ENCODE results near the gene CFAP20DC. TPM values are rescaled to one million over a fixed set of nuclear protein-coding genes. Genes with fewer than 3 reads are reported as not detected.
"Not testable (repeated sequence)": the region's sequence is repeated elsewhere in the genome, so short reads cannot be mapped to it uniquely, and the experiment has no call there.

The CFAP20DC gene
- total RNA-seq, 1 donor from 2014 or later = 2.0 TPM

- FAIRE-seq (no peak), DNase-seq (ENCODE audit: low spot score in 2 of 2) (no peak)
Observed at GRCh38 chr3:58824777-58825176, 225.0 kb downstream of the CFAP20DC start.

- FAIRE-seq = no peak
- DNase-seq (ENCODE audit: low spot score in 2 of 2) = peak in 1 of 2 donors; percentile 12
Observed at GRCh38 chr3:58824285-58824684, 225.5 kb downstream of the CFAP20DC start.

DNA sequence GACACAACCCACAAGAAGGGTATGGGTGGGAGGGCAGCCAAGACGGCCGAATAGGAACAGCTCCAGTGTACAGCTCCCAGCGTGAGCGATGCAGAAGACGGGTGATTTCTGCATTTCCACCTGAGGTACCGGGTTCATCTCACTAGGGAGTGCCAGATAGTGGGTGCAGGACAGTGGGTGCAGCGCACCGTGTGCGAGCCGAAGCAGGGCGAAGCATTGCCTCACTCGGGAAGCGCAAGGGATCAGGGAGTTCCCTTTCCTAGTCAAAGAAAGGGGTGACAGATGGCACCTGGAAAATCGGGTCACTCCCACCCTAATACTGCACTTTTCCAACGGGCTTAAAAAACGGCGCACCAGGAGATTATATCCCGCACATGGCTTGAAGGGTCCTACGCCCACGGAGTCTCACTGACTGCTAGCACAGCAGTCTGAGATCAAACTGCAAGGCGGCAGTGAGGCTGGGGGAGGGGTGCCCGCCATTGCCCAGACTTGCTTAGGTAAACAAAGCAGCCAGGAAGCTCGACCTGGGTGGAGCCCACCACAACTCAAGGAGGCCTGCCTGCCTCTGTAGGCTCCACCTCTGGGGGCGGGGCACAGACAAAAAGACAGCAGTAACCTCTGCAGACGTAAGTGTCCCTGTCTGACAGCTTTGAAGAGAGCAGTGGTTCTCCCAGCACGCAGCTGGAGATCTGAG is 243.1 kb downstream of the CFAP20DC start:
- DNase-seq (ENCODE audit: low spot score in 2 of 2); FAIRE-seq: not testable (repeated sequence)

- DNase-seq (ENCODE audit: low spot score in 2 of 2) (no peak), FAIRE-seq (no peak)
Observed at GRCh38 chr3:58804914-58805313, 244.9 kb downstream of the CFAP20DC start.

DNA sequence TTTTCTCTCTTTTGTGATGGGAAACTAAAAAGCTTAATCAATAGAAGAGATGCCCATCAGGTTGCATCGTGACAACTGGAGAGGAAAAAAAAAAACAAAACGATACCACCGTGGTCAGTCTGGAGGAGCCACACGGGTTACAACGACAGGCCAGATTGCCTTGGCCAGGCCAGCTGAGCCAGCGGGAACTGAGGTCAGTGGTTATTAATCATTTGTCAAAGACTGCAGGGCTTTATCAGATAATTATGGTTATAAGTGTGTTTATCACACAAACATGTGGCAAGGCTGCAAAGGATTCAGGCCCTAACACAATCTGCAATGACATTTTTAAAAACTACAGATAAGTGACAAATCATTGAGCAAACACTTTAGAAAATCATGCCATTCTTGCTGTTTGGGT is 248.3 kb downstream of the CFAP20DC start:
- DNase-seq (ENCODE audit: low spot score in 2 of 2) (no peak), FAIRE-seq (no peak)

GRCh38 chr3:58800940-58801339 is 248.9 kb downstream of the CFAP20DC start:
- DNase-seq (ENCODE audit: low spot score in 2 of 2) (no peak), FAIRE-seq (no peak)

DNA sequence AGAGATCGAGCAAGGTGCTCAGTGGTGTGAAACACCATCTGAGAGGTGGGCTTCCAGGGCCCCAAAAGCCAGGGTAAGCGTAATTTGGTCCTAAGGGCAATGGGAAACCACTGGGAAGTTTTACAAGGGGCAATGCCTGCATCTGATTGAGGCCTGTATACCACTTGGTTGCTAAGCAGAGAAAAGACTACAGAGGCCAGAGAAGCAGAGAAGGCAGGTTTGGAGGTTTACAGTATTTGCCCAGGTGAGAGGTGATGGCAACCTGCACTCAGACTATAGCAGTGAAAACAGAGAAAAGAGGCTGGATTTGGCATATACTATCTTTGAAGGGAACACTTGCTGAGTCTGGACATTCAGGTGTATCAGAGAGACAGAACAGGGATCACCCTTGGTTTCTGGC is 249.8 kb downstream of the CFAP20DC start:
- DNase-seq (ENCODE audit: low spot score in 2 of 2) = no peak
- FAIRE-seq = no peak

DNA sequence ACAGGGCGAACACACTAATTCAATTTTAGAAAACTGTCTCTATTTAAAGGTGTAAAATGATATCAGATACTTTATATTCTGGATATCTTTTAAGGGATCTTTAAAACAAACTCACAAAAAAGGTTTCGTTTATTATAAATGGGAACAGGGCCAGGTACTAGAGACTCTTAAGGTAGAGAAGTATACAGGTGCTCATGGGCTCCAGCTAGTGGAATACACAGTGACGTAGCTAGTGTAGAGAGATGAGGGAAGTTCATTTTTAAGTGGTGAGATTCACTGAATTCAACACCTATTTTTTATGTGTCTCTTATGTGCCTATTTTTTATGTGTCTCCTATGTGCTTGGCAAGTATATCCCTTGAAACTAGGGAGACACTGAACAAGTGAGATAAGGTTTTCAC is 250.6 kb downstream of the CFAP20DC start:
- DNase-seq (ENCODE audit: low spot score in 2 of 2) (no peak), FAIRE-seq (no peak)

GRCh38 chr3:58798312-58798711 is 251.5 kb downstream of the CFAP20DC start:
- no peak for DNase-seq (ENCODE audit: low spot score in 2 of 2)
- FAIRE-seq = no peak

- FAIRE-seq = no peak
- DNase-seq (ENCODE audit: low spot score in 2 of 2) = no peak
Observed at GRCh38 chr3:58794750-58795149, 255.1 kb downstream of the CFAP20DC start.

- FAIRE-seq (no peak), DNase-seq (ENCODE audit: low spot score in 2 of 2) (no peak)
Observed at GRCh38 chr3:58793938-58794337, 255.9 kb downstream of the CFAP20DC start.

GRCh38 chr3:58792921-58793451 is 256.8 kb downstream of the CFAP20DC start:
- DNase-seq (ENCODE audit: low spot score in 2 of 2) (no peak), FAIRE-seq (no peak)

DNA sequence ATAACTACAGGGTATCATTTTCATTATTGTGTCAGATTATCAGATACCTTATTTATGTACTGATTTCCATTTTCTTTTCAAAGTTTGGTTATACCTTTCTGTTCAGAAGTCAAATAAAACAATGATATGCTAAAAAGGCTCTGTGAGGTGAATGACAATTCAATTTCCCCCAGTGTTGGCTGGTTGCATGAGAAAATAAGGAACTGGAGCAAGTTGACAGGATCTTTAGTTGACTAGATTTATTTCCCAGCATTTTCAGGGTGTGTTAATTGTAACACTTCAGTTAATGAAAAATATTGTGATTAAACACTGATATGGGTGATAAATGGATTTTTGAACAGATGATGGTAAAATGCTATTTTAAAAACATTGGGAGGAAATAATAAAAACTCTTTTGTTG is 260.4 kb downstream of the CFAP20DC start:
- DNase-seq (ENCODE audit: low spot score in 2 of 2) = no peak
- no peak for FAIRE-seq

DNA sequence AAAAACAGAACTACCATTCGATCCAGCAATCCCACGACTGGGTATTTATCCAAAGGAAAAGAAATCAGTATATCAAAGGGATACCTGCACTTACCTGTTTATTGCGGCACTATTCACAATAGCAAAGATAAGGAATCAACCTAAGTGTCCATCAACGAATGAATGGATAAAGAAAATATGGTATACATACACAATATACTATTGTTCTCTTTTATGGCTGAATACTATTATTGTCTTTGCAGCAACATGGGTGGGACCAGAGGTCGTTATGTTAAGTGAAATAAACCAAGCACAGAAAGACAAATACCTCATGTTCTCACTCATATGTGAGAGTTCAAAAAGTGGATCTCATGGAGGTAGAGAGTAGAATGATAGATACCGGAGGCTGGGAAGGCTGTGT is 264.9 kb downstream of the CFAP20DC start:
- FAIRE-seq = no peak
- DNase-seq (ENCODE audit: low spot score in 2 of 2) = no peak

GRCh38 chr3:58784425-58784824 is 265.4 kb downstream of the CFAP20DC start:
- DNase-seq (ENCODE audit: low spot score in 2 of 2) (no peak), FAIRE-seq (no peak)

DNA sequence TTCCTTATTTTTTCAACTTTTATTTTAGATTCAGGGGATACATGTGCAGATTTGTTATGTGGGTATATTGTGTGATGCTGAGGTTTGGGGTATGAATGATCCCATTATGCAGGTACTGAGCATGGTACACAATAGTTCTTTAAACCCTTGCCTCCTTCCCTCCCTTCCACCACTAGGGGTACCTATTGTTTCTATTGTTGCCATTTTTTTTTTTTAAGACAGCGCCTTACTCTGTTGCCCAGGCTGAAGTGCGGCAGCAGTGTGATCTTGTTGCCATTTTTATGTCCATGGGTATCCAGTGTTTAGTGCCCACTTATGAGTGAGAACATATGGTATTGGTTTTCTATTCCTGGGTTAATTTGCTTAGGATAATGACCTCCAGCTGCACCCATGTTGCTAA is 266.0 kb downstream of the CFAP20DC start:
- DNase-seq (ENCODE audit: low spot score in 2 of 2) (no peak), FAIRE-seq (no peak)

GRCh38 chr3:58779934-58780333 is 269.9 kb downstream of the CFAP20DC start:
- FAIRE-seq (no peak), DNase-seq (ENCODE audit: low spot score in 2 of 2) (no peak)

- DNase-seq (ENCODE audit: low spot score in 2 of 2) (no peak), FAIRE-seq (no peak)
Observed at GRCh38 chr3:58776231-58776630, 273.6 kb downstream of the CFAP20DC start.

- DNase-seq (ENCODE audit: low spot score in 2 of 2) = no peak
- no peak for FAIRE-seq
Observed at GRCh38 chr3:58772462-58772861, 277.4 kb downstream of the CFAP20DC start.

DNA sequence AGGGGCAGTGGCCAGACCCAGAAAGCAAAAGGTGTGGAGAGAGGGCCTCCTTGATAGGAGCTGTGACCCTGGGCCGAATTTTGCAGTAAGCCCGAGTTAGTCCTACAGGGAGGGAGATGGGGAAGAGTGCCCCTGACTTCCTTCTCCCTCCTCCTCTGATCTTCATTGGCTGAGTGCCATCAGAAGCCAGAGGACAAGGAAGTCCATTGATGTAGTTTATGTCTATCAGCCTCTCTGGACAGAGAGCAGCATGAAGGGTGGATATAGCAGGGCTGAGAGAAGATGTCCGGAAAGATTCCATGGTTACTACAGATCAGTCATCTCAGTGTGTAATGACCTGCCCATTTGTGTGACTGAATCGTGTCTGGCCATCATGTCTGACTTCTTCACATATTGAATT is 280.8 kb downstream of the CFAP20DC start:
- DNase-seq (ENCODE audit: low spot score in 2 of 2) (no peak), FAIRE-seq (no peak)

- FAIRE-seq (no peak), DNase-seq (ENCODE audit: low spot score in 2 of 2) (no peak)
Observed at GRCh38 chr3:58766587-58767282, 283.1 kb downstream of the CFAP20DC start.

- FAIRE-seq (no peak), DNase-seq (ENCODE audit: low spot score in 2 of 2) (no peak)
Observed at GRCh38 chr3:58755150-58755549, 294.7 kb downstream of the CFAP20DC start.

Measured in frontal cortex (tissue), 4 donors.